ENCODE measurements around the gene PRELID2.

GRCh38 chr5:145750199-145750598, 84.9 kb downstream of the PRELID2 start:
- no peak for TF ChIP-seq POLR2AphosphoS5 (IDR thresholded peaks at IDR 0.05; ENCODE audit: borderline replicate concordance, low read depth, low read length)
- TF ChIP-seq EZH2 (IDR thresholded peaks at IDR 0.05): no peak

All from SK-N-MC (cell line).